Vagina (tissue), 2 donors: ENCODE measurements around the gene NUCB1. TPM values are rescaled to one million over a fixed set of nuclear protein-coding genes. Genes with fewer than 3 reads are reported as not detected.
A peak's percentile ranks its signal among the peaks of the same experiment; 100 is the strongest.

Experiments
- DNase-seq, 2 donors: peaks; one replicate each; pipeline ENCODE4 v3.0.0-alpha.2; 2017; ENCODE audit errors: extremely low spot score in 2 of 2
- H3K27ac ChIP-seq: fragments of 200-600 bp; sonication (generic); one replicate; pipeline ENCODE4 v1.5.1; 2019
- H3K27me3 ChIP-seq: fragments of 200-600 bp; sonication (generic); one replicate; pipeline ENCODE4 v1.5.1; 2019
- H3K36me3 ChIP-seq, 2 donors: fragments of 200-600 bp; sonication (generic); one replicate each; pipeline ENCODE4 v1.5.1; 2017 to 2019
- H3K4me1 ChIP-seq: fragments of 200-600 bp; sonication (generic); one replicate; pipeline ENCODE4 v1.5.1; 2019
- H3K4me3 ChIP-seq, 2 donors: fragments of 200-600 bp; sonication (generic); 1 replicate in 1 of 2; 2 replicates in 1 of 2; pipeline ENCODE4 v1.5.1; 2016 to 2019
- H3K9me3 ChIP-seq: fragments of 200-600 bp; sonication (generic); one replicate; pipeline ENCODE4 v1.5.1; 2019
- CTCF ChIP-seq, 3 experiments: fragments of 450-650 bp in 2 of 3; fragments of 200-600 bp in 1 of 3; sonication (generic) in 1 of 3; IDR thresholded peaks; one replicate each; pipeline ENCODE4 v1.5.1; 2017 to 2019; ENCODE audit warnings: antibody characterized with exemption in 3 of 3, mild to moderate bottlenecking in 2 of 3, moderate library complexity in 2 of 3
- POLR2A ChIP-seq, 2 donors: fragments of 450-650 bp; IDR thresholded peaks; one replicate each; pipeline ENCODE4 v1.6.1; 2017; ENCODE audit warnings: antibody characterized with exemption in 2 of 2, mild to moderate bottlenecking in 2 of 2, moderate library complexity in 2 of 2
- POLR2AphosphoS5 ChIP-seq, 2 donors: sonication (generic); formaldehyde crosslinking; IDR thresholded peaks; one replicate each; pipeline ENCODE4 v1.9.0; 2017; ENCODE audit warnings: antibody characterized with exemption in 2 of 2, mild to moderate bottlenecking in 2 of 2, low read depth in 1 of 2; ENCODE audit not compliant: insufficient read depth in 1 of 2
- intact Hi-C: fragments of 100-400 bp; cut with DNase I; formaldehyde crosslinking; loops from one replicate; pipeline ENCODE4 v1.15.1; 2023
- total RNA-seq: library from RNA; depleted of rRNA; stranded (reverse); fragments of >200 nt; gene quantifications from one replicate; pipeline ENCODE4 v1.2.3, GENCODE V29; 2016

Gene NUCB1
- total RNA-seq, 1 donor from 2014 or later, result 151 TPM

GRCh38 chr19:48953141-48953540 lies 53.0 kb downstream of the NUCB1 start:
- H3K27me3 ChIP-seq, result no peaks in the 10 kb centered on the region
- TF ChIP-seq CTCF (IDR thresholded peaks at IDR 0.05) (no peak), POLR2AphosphoS5 (IDR thresholded peaks at IDR 0.05; ENCODE audit: insufficient read depth in 1 of 2, low read depth in 1 of 2) (no peak), POLR2A (IDR thresholded peaks at IDR 0.05) (no peak)
- no peaks in the 10 kb centered on the region for H3K36me3 ChIP-seq
- no peaks in the 10 kb centered on the region for H3K9me3 ChIP-seq
- peaks cover 17% of the 10 kb centered on the region for H3K4me1 ChIP-seq
- intact Hi-C loops, result loop anchor here (5.0 kb wide), 1 partner anchor 46 kb away; no protein-coding TSS in a partner anchor
- DNase-seq, result no peak
- H3K27ac ChIP-seq, result no peak overlapping the region
- no peak overlapping the region for H3K4me3 ChIP-seq

GRCh38 chr19:48953990-48954594 lies 54.0 kb downstream of the NUCB1 start:
- DNase-seq, result no peak
- peaks cover 17% of the 10 kb centered on the region for H3K4me1 ChIP-seq
- peak overlapping the region; percentile 89 for H3K27ac ChIP-seq
- peak overlapping the region; percentile 62 to 67 for H3K4me3 ChIP-seq
- H3K36me3 ChIP-seq, result no peaks in the 10 kb centered on the region
- H3K27me3 ChIP-seq, result no peaks in the 10 kb centered on the region
- TF ChIP-seq POLR2AphosphoS5 (IDR thresholded peaks at IDR 0.05; ENCODE audit: insufficient read depth in 1 of 2, low read depth in 1 of 2) (no peak), POLR2A (IDR thresholded peaks at IDR 0.05) (no peak), CTCF (IDR thresholded peaks at IDR 0.05) (no peak)
- intact Hi-C loops, result loop anchor here (5.0 kb wide), 1 partner anchor 47 kb away; no protein-coding TSS in a partner anchor
- no peaks in the 10 kb centered on the region for H3K9me3 ChIP-seq

GRCh38 chr19:48954595-48955307 lies 54.6 kb downstream of the NUCB1 start, which contains the start of gene BAX:
TSS of gene BAX (plus strand) at chr19:48954875. CDS start at chr19:48954929, 54 bp downstream.
- DNase-seq, result peak in 1 of 2 donors; percentile 94
- H3K27me3 ChIP-seq, result no peaks in the 10 kb centered on the region
- H3K36me3 ChIP-seq, result no peaks in the 10 kb centered on the region
- H3K27ac ChIP-seq, result peak within 1 kb of the TSS; percentile 89
- H3K4me1 ChIP-seq, result peaks cover 17% of the 10 kb centered on the region
- TF ChIP-seq POLR2AphosphoS5 (IDR thresholded peaks at IDR 0.05; ENCODE audit: insufficient read depth in 1 of 2, low read depth in 1 of 2), result peak; percentile 63 to 89
- TF ChIP-seq CTCF (IDR thresholded peaks at IDR 0.05), result peak in 1 of 3 experiments; percentile 28
- TF ChIP-seq POLR2A (IDR thresholded peaks at IDR 0.05), result peak in 1 of 2 donors; percentile 58
- intact Hi-C loops, result loop anchor here (5.0 kb wide), 1 partner anchor 47 kb away; no protein-coding TSS in a partner anchor
- H3K4me3 ChIP-seq, result peak within 1 kb of the TSS; percentile 62 to 67
- H3K9me3 ChIP-seq, result no peaks in the 10 kb centered on the region

- no peak for DNase-seq
- Histone ChIP-seq H3K36me3 (no peaks in the 10 kb centered on the region), H3K4me3 (peak overlapping the region; percentile 62 to 67), H3K27me3 (no peaks in the 10 kb centered on the region), H3K9me3 (no peaks in the 10 kb centered on the region), H3K4me1 (peaks cover 17% of the 10 kb centered on the region), H3K27ac (peak overlapping the region; percentile 89)
- intact Hi-C loops, result no loop called here
- TF ChIP-seq POLR2A (IDR thresholded peaks at IDR 0.05) (no peak), POLR2AphosphoS5 (IDR thresholded peaks at IDR 0.05; ENCODE audit: insufficient read depth in 1 of 2, low read depth in 1 of 2) (no peak), CTCF (IDR thresholded peaks at IDR 0.05) (no peak)
Observed at GRCh38 chr19:48955308-48955958, 55.3 kb downstream of the NUCB1 start.
